PC-9 (cell line): ENCODE measurements around the gene PLD6. TPM values are rescaled to one million over a fixed set of nuclear protein-coding genes. Genes with fewer than 3 reads are reported as not detected.

Experiments
- BruUV-seq: library from RNA; stranded (reverse); fragments of 400-500 nt; replicated peaks from 2 replicates; lab custom pipeline; 2021; lab: Mats Ljungman, UMichigan
- CTCF ChIA-PET: fragments of 300-600 bp; sonication (Branson Sonifier 250); formaldehyde crosslinking; loops from one replicate; lab custom pipeline; 2022; ENCODE audit warnings: antibody characterized with exemption; lab: Charles Lee
- POLR2A ChIA-PET: fragments of 300-600 bp; sonication (Branson Sonifier 250); formaldehyde crosslinking; loops from one replicate; lab custom pipeline; 2022; ENCODE audit warnings: antibody characterized with exemption; ENCODE audit not compliant: unreplicated experiment; lab: Charles Lee
- DNase-seq, 2 experiments: peaks; one replicate each; pipeline versions ENCODE4 v3.0.0 to v3.0.0-alpha.2; 2015 to 2022; ENCODE audit warnings: mixed read lengths in 1 of 2
- H2AFZ ChIP-seq: fragments of 200-600 bp; sonication (generic); 2 replicates; pipeline ENCODE4 v1.8.1; 2017; ENCODE audit warnings: antibody characterized with exemption
- H3F3A ChIP-seq: fragments of 200-600 bp; sonication (generic); 2 replicates; pipeline ENCODE4 v1.8.1; 2017; ENCODE audit warnings: antibody characterized with exemption, mild to moderate bottlenecking, low read depth; ENCODE audit not compliant: insufficient read depth
- H3K27ac ChIP-seq: fragments of 200-600 bp; sonication (generic); 2 replicates; pipeline ENCODE4 v1.6.1; 2016; ENCODE audit warnings: mixed run types
- H3K27me3 ChIP-seq: fragments of 200-600 bp; sonication (generic); 2 replicates; pipeline ENCODE4 v1.6.1; 2016; ENCODE audit warnings: low read depth, mixed run types; ENCODE audit not compliant: insufficient read depth
- H3K36me3 ChIP-seq: fragments of 200-600 bp; sonication (generic); 2 replicates; pipeline ENCODE4 v1.6.1; 2016; ENCODE audit warnings: low read depth, mixed run types
- H3K4me1 ChIP-seq: fragments of 200-600 bp; sonication (generic); replicated peaks from 2 replicates; pipeline ENCODE4 v1.6.1; 2016; ENCODE audit warnings: mixed run types; ENCODE audit not compliant: insufficient read depth
- H3K4me2 ChIP-seq: fragments of 200-600 bp; sonication (generic); 2 replicates; pipeline ENCODE4 v1.6.1; 2017; ENCODE audit warnings: mixed run types
- H3K4me3 ChIP-seq: fragments of 200-600 bp; sonication (generic); 2 replicates; pipeline ENCODE4 v1.6.1; 2016; ENCODE audit warnings: mixed run types
- H3K79me2 ChIP-seq: fragments of 200-600 bp; sonication (generic); 2 replicates; pipeline ENCODE4 v1.6.1; 2017; ENCODE audit warnings: low read depth, mixed run types
- H3K9me2 ChIP-seq: fragments of 200-600 bp; sonication (generic); 2 replicates; pipeline ENCODE4 v1.8.1; 2017; ENCODE audit warnings: mild to moderate bottlenecking; ENCODE audit not compliant: insufficient read depth
- H3K9me3 ChIP-seq: fragments of 200-600 bp; sonication (generic); 2 replicates; pipeline ENCODE4 v1.8.1; 2016; ENCODE audit warnings: low read depth; ENCODE audit not compliant: insufficient read depth
- H4K20me1 ChIP-seq: fragments of 200-600 bp; sonication (generic); 2 replicates; pipeline ENCODE4 v1.8.1; 2017; ENCODE audit not compliant: insufficient read depth
- CTCF ChIP-seq: fragments of 200-600 bp; sonication (generic); conservative IDR thresholded peaks from 2 replicates; pipeline ENCODE4 v1.6.1; 2017; ENCODE audit warnings: mixed run types, antibody characterized with exemption, mild to moderate bottlenecking, moderate library complexity
- EZH2 ChIP-seq: fragments of 200-600 bp; sonication (generic); IDR thresholded peaks from 2 replicates; pipeline ENCODE4 v1.8.0; 2017; ENCODE audit warnings: antibody characterized with exemption, low read depth
- intact Hi-C: fragments of 100-400 bp; cut with micrococcal nuclease; formaldehyde crosslinking; loops from one replicate; pipeline ENCODE4 v1.10.0; 2022; ENCODE audit not compliant: unreplicated experiment
- total RNA-seq: library from RNA; stranded (reverse); gene quantifications from 2 replicates; pipeline ENCODE4 v1.2.3, GENCODE V29; 2021

Gene PLD6
- total RNA-seq, 1 experiment from 2014 or later, result 4.1 TPM

GRCh38 chr17:17190188-17190587, 15.9 kb downstream of the PLD6 start:
- H3K27me3 ChIP-seq, result no peaks in the 10 kb centered on the region
- H2AFZ ChIP-seq, result no peak overlapping the region
- TF ChIP-seq EZH2 (no peak), CTCF (no peak)
- DNase-seq, result no peak
- H3K4me2 ChIP-seq, result no peak overlapping the region
- peaks cover 11% of the 10 kb centered on the region; the same call in 1 of the 2 replicates for H4K20me1 ChIP-seq
- no peak overlapping the region for H3K4me3 ChIP-seq
- no peaks in the 10 kb centered on the region for H3K9me2 ChIP-seq
- no peaks in the 10 kb centered on the region for H3K79me2 ChIP-seq
- intact Hi-C loops, result no loop called here
- ChIA-PET CTCF (no interaction called here), POLR2A (no interaction called here)
- H3K9me3 ChIP-seq, result no peaks in the 10 kb centered on the region
- H3F3A ChIP-seq, result peaks cover 93% of the 10 kb centered on the region
- H3K27ac ChIP-seq, result no peak overlapping the region
- BruUV-seq, result no TSS peak
- peaks cover 7% of the 10 kb centered on the region for H3K4me1 ChIP-seq
- peaks cover 22% of the 10 kb centered on the region for H3K36me3 ChIP-seq

- DNase-seq, result no peak
- peaks cover 9% of the 10 kb centered on the region for H3K4me1 ChIP-seq
- H3K9me2 ChIP-seq, result no peaks in the 10 kb centered on the region
- TF ChIP-seq EZH2, result no peak
- no peak for TF ChIP-seq CTCF
- peaks cover 11% of the 10 kb centered on the region; the same call in 1 of the 2 replicates for H4K20me1 ChIP-seq
- H2AFZ ChIP-seq, result no peak overlapping the region
- no peaks in the 10 kb centered on the region for H3K9me3 ChIP-seq
- intact Hi-C loops, result no loop called here
- BruUV-seq, result no TSS peak
- H3K36me3 ChIP-seq, result peaks cover 24% of the 10 kb centered on the region
- H3K27me3 ChIP-seq, result no peaks in the 10 kb centered on the region
- H3K4me2 ChIP-seq, result no peak overlapping the region
- no peak overlapping the region for H3K27ac ChIP-seq
- no peaks in the 10 kb centered on the region for H3K79me2 ChIP-seq
- ChIA-PET CTCF (no interaction called here), POLR2A (no interaction called here)
- peaks cover 91% of the 10 kb centered on the region for H3F3A ChIP-seq
- no peak overlapping the region for H3K4me3 ChIP-seq
Observed at GRCh38 chr17:17189559-17189958, 16.6 kb downstream of the PLD6 start.

GRCh38 chr17:17188586-17188985, 17.5 kb downstream of the PLD6 start:
- intact Hi-C loops, result no loop called here
- Histone ChIP-seq H3K36me3 (peaks cover 32% of the 10 kb centered on the region), H3K27ac (no peak overlapping the region), H3K27me3 (no peaks in the 10 kb centered on the region), H4K20me1 (peaks cover 11% of the 10 kb centered on the region; the same call in 1 of the 2 replicates), H3K9me2 (no peaks in the 10 kb centered on the region), H3F3A (peaks cover 92% of the 10 kb centered on the region), H3K4me2 (no peak overlapping the region), H3K79me2 (no peaks in the 10 kb centered on the region), H3K4me1 (peaks cover 9% of the 10 kb centered on the region), H3K4me3 (no peak overlapping the region), H2AFZ (no peak overlapping the region), H3K9me3 (no peaks in the 10 kb centered on the region)
- TF ChIP-seq EZH2 (no peak), CTCF (no peak)
- no TSS peak for BruUV-seq
- CTCF ChIA-PET, result no interaction called here
- DNase-seq, result no peak
- POLR2A ChIA-PET, result interaction anchor here (0.7 kb wide), 1 partner anchor 24 kb away, joined by 17 read pairs; no protein-coding TSS in a partner anchor
